Ascending aorta (tissue), 2 donors: ENCODE measurements around the gene PCDHA10. TPM values are rescaled to one million over a fixed set of nuclear protein-coding genes. Genes with fewer than 3 reads are reported as not detected.
"Not testable (repeated sequence)": the region's sequence is repeated elsewhere in the genome, so short reads cannot be mapped to it uniquely, and the experiment has no call there.

Source experiments
- DNase-seq, 2 donors: peaks; one replicate each; pipeline ENCODE4 v3.0.0-alpha.2; 2019; ENCODE audit warnings: low spot score in 2 of 2
- H3K27ac ChIP-seq, 2 donors: fragments of 200-600 bp; sonication (generic); one replicate each; pipeline ENCODE4 v1.5.1; 2016 to 2017; ENCODE audit warnings: mild to moderate bottlenecking in 1 of 2
- H3K27me3 ChIP-seq: fragments of 200-600 bp; sonication (generic); one replicate; pipeline ENCODE4 v1.5.1; 2017
- H3K36me3 ChIP-seq, 2 donors: fragments of 200-600 bp; sonication (generic); one replicate each; pipeline ENCODE4 v1.5.1; 2016
- H3K4me1 ChIP-seq, 2 donors: fragments of 200-600 bp; sonication (generic); one replicate each; pipeline ENCODE4 v1.5.1; 2016 to 2017; ENCODE audit warnings: mild to moderate bottlenecking in 1 of 2
- H3K4me3 ChIP-seq, 2 donors: fragments of 200-600 bp; sonication (generic); one replicate each; pipeline ENCODE4 v1.5.1; 2016 to 2017; ENCODE audit warnings: mild to moderate bottlenecking in 1 of 2
- H3K9me3 ChIP-seq, 2 donors: fragments of 200-600 bp; sonication (generic); one replicate each; pipeline ENCODE4 v1.5.1; 2016
- CTCF ChIP-seq, 3 experiments: fragments of 200-600 bp in 2 of 3; fragments of 450-650 bp in 1 of 3; sonication (generic) in 2 of 3; IDR thresholded peaks; one replicate each; pipeline ENCODE4 v1.5.1; 2016 to 2019; ENCODE audit warnings: antibody characterized with exemption in 3 of 3, mild to moderate bottlenecking in 1 of 3, moderate library complexity in 1 of 3
- intact Hi-C: fragments of 100-400 bp; cut with DNase I; formaldehyde crosslinking; loops from one replicate; pipeline ENCODE4 v1.15.1; 2023
- total RNA-seq: library from RNA; depleted of rRNA; stranded (reverse); fragments of >200 nt; gene quantifications from one replicate; pipeline ENCODE4 v1.1.0, GENCODE V29; 2016

Gene PCDHA10
- total RNA-seq, 1 donor from 2014 or later: 2.0 TPM

GRCh38 chr5:140833993-140834392, 21.7 kb upstream of the PCDHA10 start, which contains the start of gene PCDHA7:
Gene PCDHA7, plus strand, starts transcription at chr5:140834269. Its CDS starts 115 bp downstream, at chr5:140834384.
- peaks cover 11 to 61% of the 10 kb centered on the region in 2 donors for H3K9me3 ChIP-seq
- no peaks in the 10 kb centered on the region for H3K27me3 ChIP-seq
- H3K4me3 ChIP-seq: no peak within 1 kb of the TSS
- no peak within 1 kb of the TSS for H3K27ac ChIP-seq
- no peaks in the 10 kb centered on the region for H3K4me1 ChIP-seq
- no peak for DNase-seq
- no peak for TF ChIP-seq CTCF (IDR thresholded peaks at IDR 0.05)
- H3K36me3 ChIP-seq: no peaks in the 10 kb centered on the region
- intact Hi-C loops: no loop called here

- H3K36me3 ChIP-seq, DNase-seq, H3K27ac ChIP-seq, intact Hi-C loops, H3K4me1 ChIP-seq, H3K4me3 ChIP-seq, H3K27me3 ChIP-seq: not testable (repeated sequence)
- H3K9me3 ChIP-seq: peaks cover 11 to 59% of the 10 kb centered on the region in 2 donors
These were observed 21.2 kb upstream of the PCDHA10 start for GRCh38 chr5:140834439-140835008.

DNA sequence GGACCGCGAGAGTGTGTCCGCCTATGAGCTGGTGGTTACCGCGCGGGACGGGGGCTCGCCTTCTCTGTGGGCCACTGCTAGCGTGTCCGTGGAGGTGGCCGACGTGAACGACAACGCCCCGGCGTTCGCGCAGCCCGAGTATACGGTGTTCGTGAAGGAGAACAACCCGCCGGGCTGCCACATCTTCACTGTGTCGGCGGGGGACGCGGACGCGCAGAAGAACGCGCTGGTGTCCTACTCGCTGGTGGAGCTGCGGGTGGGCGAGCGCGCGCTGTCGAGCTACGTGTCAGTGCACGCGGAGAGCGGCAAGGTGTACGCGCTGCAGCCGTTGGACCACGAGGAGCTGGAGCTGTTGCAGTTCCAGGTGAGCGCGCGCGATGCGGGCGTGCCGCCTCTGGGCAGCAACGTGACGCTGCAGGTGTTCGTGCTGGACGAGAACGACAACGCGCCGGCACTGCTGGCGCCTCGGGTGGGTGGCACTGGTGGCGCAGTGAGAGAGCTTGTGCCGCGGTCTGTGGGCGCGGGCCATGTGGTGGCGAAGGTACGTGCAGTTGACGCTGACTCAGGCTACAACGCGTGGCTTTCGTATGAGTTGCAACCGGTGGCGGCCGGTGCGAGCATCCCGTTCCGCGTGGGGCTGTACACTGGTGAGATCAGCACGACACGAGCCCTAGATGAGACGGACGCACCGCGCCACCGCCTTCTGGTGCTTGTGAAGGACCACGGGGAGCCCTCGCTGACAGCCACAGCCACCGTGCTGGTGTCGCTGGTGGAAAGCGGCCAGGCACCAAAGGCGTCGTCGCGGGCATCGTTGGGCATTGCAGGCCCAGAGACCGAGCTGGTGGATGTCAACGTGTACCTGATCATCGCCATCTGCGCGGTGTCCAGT, 19.8 kb upstream of the PCDHA10 start:
- no peak for DNase-seq
- Histone ChIP-seq H3K27me3 (no peaks in the 10 kb centered on the region), H3K4me3 (no peak overlapping the region), H3K9me3 (peaks cover 11 to 59% of the 10 kb centered on the region in 2 donors), H3K36me3 (no peaks in the 10 kb centered on the region), H3K27ac (no peak overlapping the region), H3K4me1 (no peaks in the 10 kb centered on the region)
- no peak for TF ChIP-seq CTCF (IDR thresholded peaks at IDR 0.05)
- intact Hi-C loops: no loop called here

DNA sequence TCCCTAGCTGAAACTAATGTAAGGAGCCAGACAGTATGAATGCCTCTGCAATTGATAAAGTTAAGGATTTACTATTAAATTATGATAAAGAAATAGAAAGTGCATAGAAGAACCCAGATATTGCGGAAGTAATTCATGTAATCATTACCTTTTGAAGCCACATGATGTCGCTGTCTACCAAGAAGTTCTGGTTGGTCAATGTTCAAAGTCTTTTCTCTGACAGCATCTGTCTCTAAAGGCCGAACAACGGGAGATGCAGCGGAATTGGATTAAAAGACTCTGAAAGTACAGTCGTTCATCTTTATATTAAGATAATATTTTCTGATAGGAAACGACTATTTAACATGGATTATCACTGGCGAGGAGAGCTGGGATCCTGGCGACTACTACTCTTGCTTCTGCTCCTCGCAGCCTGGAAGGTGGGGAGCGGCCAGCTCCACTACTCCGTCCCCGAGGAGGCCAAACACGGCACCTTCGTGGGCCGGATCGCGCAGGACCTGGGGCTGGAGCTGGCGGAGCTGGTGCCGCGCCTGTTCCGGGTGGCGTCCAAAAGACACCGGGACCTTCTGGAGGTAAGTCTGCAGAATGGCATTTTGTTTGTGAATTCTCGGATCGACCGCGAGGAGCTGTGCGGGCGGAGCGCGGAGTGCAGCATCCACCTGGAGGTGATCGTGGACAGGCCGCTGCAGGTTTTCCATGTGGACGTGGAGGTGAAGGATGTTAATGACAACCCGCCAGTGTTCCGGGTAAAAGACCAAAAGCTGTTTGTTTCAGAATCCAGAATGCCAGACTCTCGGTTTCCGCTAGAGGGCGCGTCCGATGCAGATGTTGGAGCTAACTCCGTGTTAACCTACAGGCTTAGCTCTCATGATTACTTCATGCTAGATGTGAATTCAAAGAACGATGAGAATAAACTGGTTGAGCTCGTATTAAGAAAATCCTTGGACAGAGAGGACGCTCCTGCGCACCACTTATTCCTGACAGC, 14.4 kb upstream of the PCDHA10 start, which contains the start of gene PCDHA8:
Gene PCDHA8, plus strand, starts transcription at position 210 of the 985 bp plus-strand sequence. Its CDS starts 135 bp downstream, at position 345.
- intact Hi-C loops: no loop called here
- Histone ChIP-seq H3K4me3 (no peak within 1 kb of the TSS), H3K27me3 (no peaks in the 10 kb centered on the region), H3K36me3 (no peaks in the 10 kb centered on the region), H3K9me3 (peaks cover 8 to 63% of the 10 kb centered on the region in 2 donors), H3K4me1 (no peaks in the 10 kb centered on the region), H3K27ac (no peak within 1 kb of the TSS)
- TF ChIP-seq CTCF (IDR thresholded peaks at IDR 0.05): no peak
- DNase-seq: no peak

DNA sequence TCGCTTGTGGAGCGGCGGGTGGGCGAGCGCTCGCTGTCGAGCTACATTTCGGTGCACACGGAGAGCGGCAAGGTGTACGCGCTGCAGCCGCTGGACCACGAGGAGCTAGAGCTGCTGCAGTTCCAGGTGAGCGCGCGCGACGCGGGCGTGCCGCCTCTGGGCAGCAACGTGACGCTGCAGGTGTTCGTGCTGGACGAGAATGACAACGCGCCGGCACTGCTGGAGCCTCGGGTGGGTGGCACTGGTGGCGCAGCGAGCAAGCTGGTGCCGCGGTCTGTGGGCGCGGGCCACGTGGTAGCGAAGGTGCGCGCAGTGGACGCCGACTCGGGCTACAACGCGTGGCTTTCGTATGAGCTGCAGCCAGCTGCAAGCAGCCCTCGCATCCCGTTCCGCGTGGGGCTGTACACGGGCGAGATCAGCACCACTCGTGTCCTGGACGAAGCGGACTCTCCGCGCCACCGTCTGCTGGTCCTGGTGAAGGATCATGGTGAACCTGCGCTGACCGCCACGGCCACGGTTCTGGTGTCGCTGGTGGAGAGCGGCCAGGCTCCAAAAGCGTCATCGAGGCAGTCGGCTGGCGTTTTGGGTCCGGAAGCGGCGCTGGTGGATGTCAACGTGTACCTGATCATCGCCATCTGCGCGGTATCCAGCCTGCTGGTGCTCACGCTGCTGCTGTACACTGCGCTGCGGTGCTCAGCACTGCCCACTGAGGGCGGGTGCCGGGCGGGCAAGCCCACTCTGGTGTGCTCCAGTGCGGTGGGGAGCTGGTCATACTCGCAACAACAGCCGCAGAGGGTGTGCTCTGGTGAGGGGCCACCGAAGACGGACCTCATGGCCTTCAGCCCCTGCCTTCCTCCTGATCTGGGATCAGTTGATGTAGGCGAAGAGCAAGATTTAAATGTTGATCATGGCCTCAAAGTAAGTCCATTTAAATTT, 12.6 kb upstream of the PCDHA10 start:
- no peak overlapping the region for H3K4me3 ChIP-seq
- intact Hi-C loops: no loop called here
- H3K9me3 ChIP-seq: peaks cover 8 to 65% of the 10 kb centered on the region in 2 donors
- H3K36me3 ChIP-seq: no peaks in the 10 kb centered on the region
- no peaks in the 10 kb centered on the region for H3K27me3 ChIP-seq
- peak in 1 of 2 donors; percentile 58 for DNase-seq
- H3K27ac ChIP-seq: no peak overlapping the region
- TF ChIP-seq CTCF (IDR thresholded peaks at IDR 0.05): no peak
- no peaks in the 10 kb centered on the region for H3K4me1 ChIP-seq

- H3K27me3 ChIP-seq, H3K27ac ChIP-seq, DNase-seq, H3K4me1 ChIP-seq, H3K36me3 ChIP-seq, H3K4me3 ChIP-seq, intact Hi-C loops: not testable (repeated sequence)
- peaks cover 9 to 60% of the 10 kb centered on the region in 2 donors for H3K9me3 ChIP-seq
These were observed 7.3 kb upstream of the PCDHA10 start, which contains the start of gene PCDHA9 for GRCh38 chr5:140848139-140849102. Gene PCDHA9, plus strand, starts transcription at chr5:140848382. Its CDS starts 114 bp downstream, at chr5:140848496.

DNA sequence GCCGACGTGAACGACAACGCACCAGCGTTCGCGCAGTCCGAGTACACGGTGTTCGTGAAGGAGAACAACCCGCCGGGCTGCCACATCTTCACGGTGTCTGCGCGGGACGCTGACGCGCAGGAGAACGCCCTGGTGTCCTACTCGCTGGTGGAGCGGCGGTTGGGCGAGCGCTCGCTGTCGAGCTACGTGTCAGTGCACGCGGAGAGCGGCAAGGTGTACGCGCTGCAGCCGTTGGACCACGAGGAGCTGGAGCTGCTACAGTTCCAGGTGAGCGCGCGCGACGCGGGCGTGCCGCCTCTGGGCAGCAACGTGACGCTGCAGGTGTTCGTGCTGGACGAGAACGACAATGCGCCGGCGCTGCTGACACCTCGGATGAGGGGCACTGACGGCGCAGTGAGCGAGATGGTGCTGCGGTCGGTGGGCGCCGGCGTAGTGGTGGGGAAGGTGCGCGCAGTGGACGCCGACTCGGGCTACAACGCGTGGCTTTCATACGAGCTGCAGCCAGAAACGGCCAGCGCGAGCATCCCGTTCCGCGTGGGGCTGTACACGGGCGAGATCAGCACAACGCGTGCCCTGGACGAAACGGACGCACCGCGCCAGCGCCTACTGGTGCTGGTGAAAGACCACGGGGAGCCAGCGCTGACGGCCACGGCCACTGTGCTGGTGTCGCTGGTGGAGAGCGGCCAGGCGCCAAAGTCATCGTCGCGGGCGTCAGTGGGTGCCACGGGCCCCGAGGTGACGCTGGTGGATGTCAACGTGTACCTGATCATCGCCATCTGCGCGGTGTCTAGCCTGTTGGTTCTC, 5.7 kb upstream of the PCDHA10 start:
- H3K27ac ChIP-seq, H3K4me1 ChIP-seq, H3K36me3 ChIP-seq, DNase-seq, H3K27me3 ChIP-seq, intact Hi-C loops, H3K4me3 ChIP-seq: not testable (repeated sequence)
- peaks cover 9 to 46% of the 10 kb centered on the region in 2 donors for H3K9me3 ChIP-seq
